Body of pancreas (tissue), 4 donors: ENCODE data around the gene CDKAL1. TPM values are rescaled to one million over a fixed set of nuclear protein-coding genes. Genes with fewer than 3 reads are reported as not detected.

ENCODE experiments used
- ATAC-seq: fragments of 150-250 bp; one replicate; pipeline ENCODE4 v1.9.1; 2016
- DNase-seq, 4 donors: peaks; one replicate each; pipeline ENCODE4 v3.0.0-alpha.2; 2019
- H3K27ac ChIP-seq, 4 donors: fragments of 200-600 bp; sonication (generic); 1 replicate in 3 of 4; 2 replicates in 1 of 4; pipeline versions ENCODE4 v1.5.1 to v1.6.1; 2016 to 2019; ENCODE audit warnings: mild to moderate bottlenecking in 1 of 4, mixed read lengths in 1 of 4, moderate library complexity in 1 of 4
- H3K27me3 ChIP-seq, 2 donors: fragments of 200-600 bp; sonication (generic); one replicate each; pipeline ENCODE4 v1.6.0; 2016; ENCODE audit warnings: mild to moderate bottlenecking in 1 of 2
- H3K36me3 ChIP-seq, 2 donors: fragments of 200-600 bp; sonication (generic); replicated peaks in 1 of 2; 2 replicates each; pipeline ENCODE4 v1.5.1; 2016; ENCODE audit warnings: low read depth in 2 of 2; ENCODE audit not compliant: insufficient read depth in 1 of 2
- H3K4me1 ChIP-seq: fragments of 200-600 bp; sonication (generic); one replicate; pipeline ENCODE4 v1.6.0; 2016
- H3K4me3 ChIP-seq, 2 donors: fragments of 200-600 bp; sonication (generic); 1 replicate in 1 of 2; 2 replicates in 1 of 2; pipeline ENCODE4 v1.5.1; 2016 to 2019
- H3K9me3 ChIP-seq, 3 donors: fragments of 200-600 bp; sonication (generic); 1 replicate in 2 of 3; 2 replicates in 1 of 3; pipeline ENCODE4 v1.5.1; 2016
- CTCF ChIP-seq, 7 experiments: fragments of 450-650 bp in 4 of 7; fragments of 200-600 bp in 3 of 7; sonication (generic) in 3 of 7; IDR thresholded peaks; one replicate each; pipeline ENCODE4 v1.5.1; 2016 to 2019; ENCODE audit warnings: antibody characterized with exemption in 7 of 7
- POLR2A ChIP-seq, 3 donors: fragments of 450-650 bp; IDR thresholded peaks; one replicate each; pipeline ENCODE4 v1.6.1; 2016; ENCODE audit warnings: antibody characterized with exemption in 3 of 3, mild to moderate bottlenecking in 2 of 3
- WGBS, 2 donors: methylation state at CpG; one replicate each; pipeline ENCODE4 v1.1.5; 2017; 5-methylcytosine and 5-hydroxymethylcytosine counted together
- intact Hi-C: fragments of 100-400 bp; cut with DNase I; formaldehyde crosslinking; loops from one replicate; pipeline ENCODE4 v1.15.1; 2023
- total RNA-seq, 2 donors: library from RNA; depleted of rRNA; stranded (reverse); fragments of >200 nt; gene quantifications; one replicate each; pipeline ENCODE4 v1.1.0, GENCODE V29; 2016

CDKAL1 gene
- total RNA-seq, 2 donors from 2014 or later: 16.3 to 18.1 TPM

- no peak overlapping the region for H3K4me3 ChIP-seq
- H3K4me1 ChIP-seq: no peaks in the 10 kb centered on the region
- intact Hi-C loops: no loop called here
- H3K36me3 ChIP-seq: peaks cover 0 to 2% of the 10 kb centered on the region in 2 donors
- DNase-seq (no peak), ATAC-seq (no peak)
- no peak for TF ChIP-seq POLR2A (IDR thresholded peaks at IDR 0.05)
- TF ChIP-seq CTCF (IDR thresholded peaks at IDR 0.05): no peak
- no peaks in the 10 kb centered on the region for H3K27me3 ChIP-seq
- 78 to 80% methylated on average over 2 of the region's 2 CpGs for WGBS, 2 donors
- no peak overlapping the region for H3K27ac ChIP-seq
- no peaks in the 10 kb centered on the region for H3K9me3 ChIP-seq
These were observed 694.2 kb downstream of the CDKAL1 start for GRCh38 chr6:21228411-21228810.

- Histone ChIP-seq H3K27me3 (no peaks in the 10 kb centered on the region), H3K4me1 (no peaks in the 10 kb centered on the region), H3K9me3 (no peaks in the 10 kb centered on the region), H3K27ac (no peak overlapping the region), H3K36me3 (peaks cover 0 to 2% of the 10 kb centered on the region in 2 donors), H3K4me3 (no peak overlapping the region)
- TF ChIP-seq POLR2A (IDR thresholded peaks at IDR 0.05) (no peak), CTCF (IDR thresholded peaks at IDR 0.05) (no peak)
- intact Hi-C loops: no loop called here
- 77 to 94% methylated on average over 6 of the region's 6 CpGs for WGBS, 2 donors
- ATAC-seq (no peak), DNase-seq (no peak)
These were observed 694.7 kb downstream of the CDKAL1 start for GRCh38 chr6:21228876-21229460.

GRCh38 chr6:21230536-21230935 lies 696.3 kb downstream of the CDKAL1 start:
- Histone ChIP-seq H3K4me3 (no peak overlapping the region), H3K36me3 (peaks cover 0 to 2% of the 10 kb centered on the region in 2 donors), H3K9me3 (no peaks in the 10 kb centered on the region), H3K27ac (no peak overlapping the region), H3K27me3 (no peaks in the 10 kb centered on the region), H3K4me1 (no peaks in the 10 kb centered on the region)
- ATAC-seq (no peak), DNase-seq (no peak)
- WGBS, 2 donors: 83 to 92% methylated on average over 5 of the region's 5 CpGs
- intact Hi-C loops: no loop called here
- no peak for TF ChIP-seq CTCF (IDR thresholded peaks at IDR 0.05)
- no peak for TF ChIP-seq POLR2A (IDR thresholded peaks at IDR 0.05)

- ATAC-seq: no peak
These were observed 700.9 kb downstream of the CDKAL1 start for GRCh38 chr6:21235162-21235561.

More at GRCh38 chr6:21235162-21235561, 700.9 kb downstream of the CDKAL1 start:
- DNase-seq: no peak
- Histone ChIP-seq H3K9me3 (no peaks in the 10 kb centered on the region), H3K36me3 (peaks cover 0 to 2% of the 10 kb centered on the region in 2 donors), H3K27me3 (no peaks in the 10 kb centered on the region), H3K4me1 (no peaks in the 10 kb centered on the region), H3K4me3 (no peak overlapping the region), H3K27ac (no peak overlapping the region)
- no peak for TF ChIP-seq POLR2A (IDR thresholded peaks at IDR 0.05)
- TF ChIP-seq CTCF (IDR thresholded peaks at IDR 0.05): no peak
- intact Hi-C loops: no loop called here
